NCI-H2227 treated with DMSO at 0.1 percent for 48 hours (cell line): Measurements from ENCODE around the gene AP2A1.
"Not testable (repeated sequence)": the region's sequence is repeated elsewhere in the genome, so short reads cannot be mapped to it uniquely, and the experiment has no call there.

ENCODE experiments used
- DNase-seq: peaks from one replicate; lab custom pipeline; 2025; lab: John Stamatoyannopoulos, UW

The AP2A1 gene

GRCh38 chr19:49766930-49767299 is at the start of gene AP2A1:
Gene AP2A1, plus strand, starts transcription at chr19:49767001. Its CDS starts 133 bp downstream, at chr19:49767134.
- no peak for DNase-seq

GRCh38 chr19:49718511-49718910 is 48.3 kb upstream of the AP2A1 start:
- no peak for DNase-seq

- no peak for DNase-seq
Measured at GRCh38 chr19:49718991-49719390, 47.8 kb upstream of the AP2A1 start.

GRCh38 chr19:49719420-49719819 is 47.4 kb upstream of the AP2A1 start:
- not testable (repeated sequence) for DNase-seq

- DNase-seq = no peak
Measured at GRCh38 chr19:49727217-49728030, 39.4 kb upstream of the AP2A1 start.

- no peak for DNase-seq
Measured at GRCh38 chr19:49730166-49730565, 36.6 kb upstream of the AP2A1 start.

GRCh38 chr19:49738268-49738667 is 28.5 kb upstream of the AP2A1 start:
- DNase-seq = no peak

GRCh38 chr19:49739098-49739497 is 27.7 kb upstream of the AP2A1 start:
- DNase-seq = no peak

- no peak for DNase-seq
Measured at GRCh38 chr19:49739933-49740332, 26.9 kb upstream of the AP2A1 start.

- DNase-seq = no peak
Measured at GRCh38 chr19:49741210-49741844, 25.5 kb upstream of the AP2A1 start.

- no peak for DNase-seq
Measured at GRCh38 chr19:49744946-49745381, 21.8 kb upstream of the AP2A1 start.

GRCh38 chr19:49746206-49746958 is 20.4 kb upstream of the AP2A1 start:
- DNase-seq = no peak

- DNase-seq = no peak
Measured at GRCh38 chr19:49749055-49749716, 17.6 kb upstream of the AP2A1 start.

GRCh38 chr19:49749771-49750170 is 17.0 kb upstream of the AP2A1 start:
- no peak for DNase-seq

- no peak for DNase-seq
Measured at GRCh38 chr19:49752701-49753100, 14.1 kb upstream of the AP2A1 start.

- no peak for DNase-seq
Measured at GRCh38 chr19:49755956-49756355, 10.8 kb upstream of the AP2A1 start.

GRCh38 chr19:49758292-49758691 is 8.5 kb upstream of the AP2A1 start:
- no peak for DNase-seq

GRCh38 chr19:49761249-49761624 is 5.6 kb upstream of the AP2A1 start:
- no peak for DNase-seq

GRCh38 chr19:49761625-49762311 is 5.0 kb upstream of the AP2A1 start:
- no peak for DNase-seq

GRCh38 chr19:49763230-49763629 is 3.6 kb upstream of the AP2A1 start, which contains the start of gene TSKS:
Gene TSKS, minus strand, starts transcription at chr19:49763306. Its CDS starts 59 bp downstream, at chr19:49763247.
- no peak for DNase-seq

GRCh38 chr19:49764341-49764740 is 2.5 kb upstream of the AP2A1 start:
- no peak for DNase-seq
